K562 (cell line): Measurements from ENCODE around the gene GNG7. TPM values are rescaled to one million over a fixed set of nuclear protein-coding genes. Genes with fewer than 3 reads are reported as not detected.

ENCODE experiments used
- CBX8 ChIP-seq: fragments of 200-600 bp; sonication (generic); IDR thresholded peaks from 2 replicates; pipeline ENCODE4 v1.6.1; 2012; ENCODE audit warnings: borderline replicate concordance, mixed run types, low read depth, mild to moderate bottlenecking, moderate library complexity, mixed read lengths, low read length, control low read depth, inconsistent platforms; ENCODE audit not compliant: poor library complexity, severe bottlenecking; ENCODE audit errors: extremely low read depth
- CSDE1 ChIP-seq, 2 experiments: fragments of 450-650 bp; IDR thresholded peaks; 2 replicates each; pipeline ENCODE4 v1.6.1; 2016; ENCODE audit warnings: mild to moderate bottlenecking in 1 of 2
- CXXC5 ChIP-seq: fragments of 250-450 bp; sonication (Bioruptor Pico); IDR thresholded peaks from 2 replicates; pipeline ENCODE4 v1.8.0; 2022; ENCODE audit warnings: inconsistent platforms, mild to moderate bottlenecking, moderate library complexity
- ELF2 ChIP-seq: fragments of 250-450 bp; sonication (Bioruptor Pico); IDR thresholded peaks from 2 replicates; pipeline ENCODE4 v1.5.0; 2021; ENCODE audit warnings: mild to moderate bottlenecking
- HIVEP1 ChIP-seq: fragments of 250-450 bp; sonication (Bioruptor Pico); IDR thresholded peaks from 2 replicates; pipeline ENCODE4 v1.4.0; 2020; ENCODE audit warnings: mild to moderate bottlenecking
- HLTF ChIP-seq: fragments of 450-650 bp; IDR thresholded peaks from 2 replicates; pipeline ENCODE4 v1.6.1; 2016
- ID3 ChIP-seq, 2 experiments: fragments of 250-450 bp in 1 of 2; fragments of 450-650 bp in 1 of 2; sonication (Bioruptor Pico) in 1 of 2; IDR thresholded peaks; 2 replicates each; pipeline versions ENCODE4 v1.6.1 to v1.8.0; 2016 to 2021; ENCODE audit warnings: mild to moderate bottlenecking in 2 of 2, moderate library complexity in 2 of 2, missing compliant biosample characterization in 1 of 2, missing genetic modification characterization in 1 of 2
- MECOM ChIP-seq: fragments of 250-450 bp; sonication (Bioruptor Pico); IDR thresholded peaks from 2 replicates; pipeline ENCODE4 v1.8.0; 2022; ENCODE audit warnings: inconsistent platforms
- NFIC ChIP-seq: fragments of 450-650 bp; IDR thresholded peaks from 2 replicates; pipeline ENCODE4 v1.6.1; 2017; ENCODE audit warnings: mild to moderate bottlenecking, inconsistent platforms
- PHTF2 ChIP-seq: fragments of 250-450 bp; sonication (Bioruptor Pico); IDR thresholded peaks from 2 replicates; pipeline ENCODE4 v1.5.0; 2021; ENCODE audit warnings: mild to moderate bottlenecking
- PURB ChIP-seq: sonication (generic); formaldehyde crosslinking; IDR thresholded peaks from 2 replicates; pipeline ENCODE4 v1.9.0; 2021; ENCODE audit warnings: low read depth, mild to moderate bottlenecking, missing genetic modification reagents
- RUNX1 ChIP-seq: sonication (generic); IDR thresholded peaks from 2 replicates; pipeline ENCODE4 v1.6.1; 2016; ENCODE audit warnings: antibody characterized with exemption, low read depth
- SMAD1 ChIP-seq: fragments of 150-350 bp; IDR thresholded peaks from 2 replicates; pipeline ENCODE4 v1.6.1; 2014; ENCODE audit warnings: low read length, low read depth; ENCODE audit not compliant: partially characterized antibody
- SREBF1 ChIP-seq: fragments of 150-350 bp; IDR thresholded peaks from 2 replicates; pipeline ENCODE4 v1.6.1; 2014; ENCODE audit warnings: antibody characterized with exemption, low read depth, low read length, borderline replicate concordance
- STAG1 ChIP-seq: sonication (generic); formaldehyde crosslinking; IDR thresholded peaks from 2 replicates; pipeline ENCODE4 v1.5.0; 2020; ENCODE audit warnings: missing genetic modification reagents, borderline replicate concordance
- TRIM25 ChIP-seq: fragments of 450-650 bp; IDR thresholded peaks from 2 replicates; pipeline ENCODE4 v1.7.0; 2016; ENCODE audit warnings: borderline replicate concordance
- ZNF609 ChIP-seq: sonication (generic); formaldehyde crosslinking; IDR thresholded peaks from 2 replicates; pipeline ENCODE4 v1.8.1; 2023; ENCODE audit warnings: missing genetic modification reagents, mild to moderate bottlenecking, borderline replicate concordance
- ZNF639 ChIP-seq, 2 experiments: fragments of 200-800 bp in 1 of 2; sonication (Bioruptor generic) in 1 of 2; sonication (generic) in 1 of 2; formaldehyde crosslinking in 1 of 2; IDR thresholded peaks in 1 of 2; conservative IDR thresholded peaks in 1 of 2; 2 replicates each; pipeline versions ENCODE4 v1.5.0 to v1.6.1; 2016 to 2020; ENCODE audit warnings: missing compliant biosample characterization in 1 of 2, missing genetic modification characterization in 1 of 2, missing genetic modification reagents in 1 of 2
- polyA plus RNA-seq, 8 experiments: library from polyadenylated mRNA; depleted of rRNA in 4 of 8; stranded (reverse) in 5 of 8; unstranded in 3 of 8; fragments of >200 nt; fragmentation: Nextera tagmentation in 2 of 8; fragmentation: Illumina TruSeq in 1 of 8; extraction: Ambion mirVana in 2 of 8; extraction: Trizol in 1 of 8; gene quantifications; 2 replicates each; pipeline versions ENCODE4 v1.2.1 to v1.2.3, GENCODE V29; 2011 to 2014; ENCODE audit warnings: inconsistent platforms in 1 of 8, missing spikeins in 1 of 8
- total RNA-seq, 7 experiments: library from RNA; depleted of rRNA in 6 of 7; stranded (reverse); fragments of >200 nt in 6 of 7; fragmentation: Illumina TruSeq in 2 of 7; extraction: Trizol in 2 of 7; gene quantifications; 2 replicates each; pipeline versions ENCODE4 v1.2.1 to v1.2.3, GENCODE V29; 2011 to 2021; ENCODE audit warnings: low replicate concordance in 1 of 7

Gene GNG7
- total and polyA plus RNA-seq, 9 of the 15 experiments (the other 6 are each of a cell fraction or from before 2014, with no cell fraction given), result 0.01 to 0.20 (median 0.06) TPM; not detected in 1

GRCh38 chr19:2739602-2740313 lies 37.3 kb upstream of the GNG7 start, which contains the start of gene SLC39A3 (continued):
- TF ChIP-seq ZNF609, result peak; percentile 75; the same call in 1 of the 2 replicates
- TF ChIP-seq SMAD1, result no peak
- TF ChIP-seq NFIC, result peak; percentile 54; the same call in 1 of the 2 replicates
- no peak for TF ChIP-seq PURB
- TF ChIP-seq CBX8, result no peak
- TF ChIP-seq HIVEP1, result 0 out of 2 replicates have a peak, but pooled peaks have one; percentile 48
- no peak for TF ChIP-seq TRIM25
- TF ChIP-seq ELF2 (CRISPR knock-in tag), result peak; percentile 48; the same call in 1 of the 2 replicates
- peak; percentile 94 for TF ChIP-seq CXXC5 (CRISPR knock-in tag)
- peak in 1 of 2 experiments; percentile 94; a peak in 2 of 4 replicates for TF ChIP-seq ZNF639 (CRISPR knock-in tag; conservative IDR thresholded peaks at IDR 0.05 in 1 of 2, IDR thresholded peaks at IDR 0.05 in 1 of 2)
- 0 out of 2 replicates have a peak, but pooled peaks have one; percentile 69 for TF ChIP-seq HLTF
- TF ChIP-seq SREBF1, result peak; percentile 64; the same call in 1 of the 2 replicates
- no peak for TF ChIP-seq ID3 (CRISPR knock-in tag; IDR thresholded peaks at IDR 0.05)
- peak; percentile 84 for TF ChIP-seq ID3 (tag; IDR thresholded peaks at IDR 0.05)
- no peak for TF ChIP-seq STAG1 (CRISPR knock-in tag)
- TF ChIP-seq PHTF2 (CRISPR knock-in tag), result no peak
- peak; percentile 80; the same call in 1 of the 2 replicates for TF ChIP-seq MECOM (CRISPR knock-in tag)
- TF ChIP-seq CSDE1 (IDR thresholded peaks at IDR 0.05), result no peak
- no peak for TF ChIP-seq RUNX1
